HG03159 (cell line): ENCODE results near the gene POLR3B.

Experiments
- ATAC-seq: cut with Tn5 transposase; IDR thresholded peaks from one replicate; pipeline ENCODE4 v1.9.1; 2021; ENCODE audit warnings: mild to moderate bottlenecking, moderate library complexity; ENCODE audit not compliant: unreplicated experiment

POLR3B gene

DNA sequence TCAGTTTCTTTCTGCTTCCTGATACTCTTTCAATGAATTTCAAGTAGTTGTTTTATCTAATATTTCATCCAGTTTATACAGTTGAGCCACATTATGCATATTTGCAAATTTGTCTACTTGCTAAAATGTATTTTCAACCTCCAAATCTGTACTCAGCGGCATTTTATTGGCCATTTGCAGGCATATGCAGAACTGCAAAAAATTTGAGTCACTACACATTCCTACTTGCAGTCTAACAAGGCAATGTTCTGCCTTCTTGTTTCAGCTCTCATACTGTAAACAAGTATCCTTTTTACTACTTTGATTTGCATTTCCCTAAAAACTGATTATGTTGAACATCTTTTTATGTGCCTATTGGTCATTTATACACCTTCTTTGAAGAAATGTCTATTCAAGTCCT, 55.0 kb downstream of the POLR3B start:
- no peak for ATAC-seq

DNA sequence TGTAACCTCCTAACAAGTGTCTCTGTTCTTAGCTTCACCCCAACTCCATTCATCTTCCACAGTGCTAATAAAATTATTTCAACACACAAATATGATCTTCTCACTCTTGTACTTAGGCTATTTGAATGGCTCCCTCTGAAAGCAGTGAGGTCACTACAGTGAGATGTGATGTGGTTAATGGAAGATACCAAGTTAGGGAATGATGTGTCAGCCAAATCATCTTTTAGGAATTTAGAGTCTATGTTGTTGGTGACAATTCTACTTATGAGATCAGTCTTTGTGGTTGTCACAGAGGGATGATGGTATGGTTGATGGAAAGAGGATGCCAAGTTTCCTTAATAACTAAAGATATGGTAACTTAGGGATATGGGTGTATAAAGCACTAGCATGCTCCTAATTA, 57.6 kb downstream of the POLR3B start:
- ATAC-seq, result no peak

DNA sequence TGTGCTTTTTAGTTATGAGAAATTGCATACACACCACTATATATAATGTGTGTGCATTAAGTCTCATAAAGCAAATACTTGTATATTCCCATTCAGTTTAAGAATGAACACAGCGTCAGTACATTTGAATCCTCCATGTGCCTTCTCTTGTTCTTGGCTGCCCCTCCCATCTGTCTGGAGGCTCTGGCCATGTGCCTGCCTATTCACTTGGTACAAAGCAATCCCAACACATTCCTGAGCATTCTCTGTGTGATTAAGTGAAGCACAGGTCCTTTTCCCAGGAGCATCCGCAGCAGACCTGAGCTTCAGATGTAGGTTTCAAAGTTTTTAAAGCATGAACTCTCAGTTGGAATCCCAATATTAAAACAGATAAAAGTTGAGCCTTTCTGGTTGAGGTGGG, 58.7 kb downstream of the POLR3B start:
- ATAC-seq, result no peak

DNA sequence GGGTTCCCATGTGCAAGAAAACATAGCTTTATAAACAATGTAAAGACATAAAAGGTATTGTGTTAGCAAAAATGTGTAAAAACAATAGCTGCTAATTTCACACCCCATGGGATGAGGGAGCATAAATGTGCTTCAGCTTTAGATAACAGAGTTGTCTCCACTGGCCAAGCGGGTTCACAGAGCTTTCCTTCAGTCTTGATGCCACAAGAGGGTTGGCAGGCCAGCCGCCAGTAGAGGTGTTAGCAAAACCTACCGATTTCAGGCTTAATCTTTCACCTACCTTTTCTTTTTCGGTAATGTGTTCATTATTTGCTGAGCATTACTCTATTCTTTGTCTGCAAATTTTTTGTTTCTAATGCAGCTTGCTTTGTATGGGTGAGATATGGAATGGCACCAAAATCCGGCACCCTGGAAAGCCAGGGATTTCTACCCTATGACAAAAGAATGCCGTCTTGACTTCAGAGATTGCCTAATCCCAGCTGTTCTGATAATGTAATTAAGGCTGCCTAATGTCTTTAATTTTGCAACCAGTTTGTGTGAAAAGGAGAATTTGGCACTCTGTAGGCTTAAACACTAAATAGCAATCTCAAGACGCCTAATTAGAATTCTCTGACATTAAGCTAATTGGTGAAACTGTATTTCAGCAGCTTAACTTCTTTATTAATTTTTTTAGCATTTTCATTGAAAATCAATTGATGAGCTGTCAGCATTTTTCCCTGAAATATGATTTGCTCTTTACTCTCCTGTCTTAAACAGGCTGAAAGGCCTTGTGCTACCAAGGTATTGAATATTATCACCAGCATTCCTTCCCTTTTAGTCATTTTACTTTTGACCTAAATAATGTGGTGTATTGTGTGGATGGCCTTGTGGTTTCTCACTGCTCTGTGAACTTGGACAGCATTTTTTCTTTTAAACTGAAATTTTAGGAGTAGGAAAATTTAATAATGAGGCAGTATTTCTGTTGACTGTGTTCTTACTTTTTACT, 60.7 kb downstream of the POLR3B start:
- ATAC-seq, result no peak

DNA sequence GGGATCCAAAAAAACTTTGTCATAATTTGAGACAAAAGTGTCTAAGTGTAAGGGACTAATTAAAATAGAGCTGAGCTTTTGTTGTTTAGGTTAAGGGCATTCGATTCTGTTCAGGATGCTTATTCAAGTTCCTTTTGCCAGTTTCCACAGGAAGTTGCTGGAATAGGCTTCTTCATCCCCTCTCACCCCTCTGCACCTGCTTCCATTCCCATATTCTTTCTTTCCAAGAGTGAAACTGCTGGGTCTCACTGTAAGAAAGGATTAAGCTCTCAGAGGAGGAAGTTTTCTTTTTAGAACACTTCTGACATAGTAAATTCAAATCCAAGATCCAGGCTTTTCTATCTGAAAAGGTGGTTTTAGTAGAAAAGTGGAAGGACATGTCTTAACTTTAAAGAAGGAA, 61.4 kb downstream of the POLR3B start:
- no peak for ATAC-seq

DNA sequence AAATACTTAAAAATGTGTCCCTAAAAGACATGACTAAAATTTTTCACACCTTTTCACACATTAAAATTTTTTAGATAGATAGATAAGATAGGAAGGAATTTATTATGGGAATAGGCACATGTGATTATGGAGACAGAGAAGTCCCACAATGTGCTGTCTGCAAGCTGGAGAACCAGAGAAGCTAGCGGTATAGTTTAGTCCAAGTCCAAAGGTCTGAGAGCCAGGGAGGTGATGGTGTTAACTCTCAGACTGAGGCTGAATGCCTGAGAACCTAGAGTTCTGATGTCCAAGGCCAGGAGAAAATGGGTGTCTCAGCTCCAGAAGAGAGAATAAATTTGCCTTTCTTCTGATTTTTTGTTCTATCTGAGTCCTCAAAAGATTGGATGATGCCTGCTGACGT, 65.7 kb downstream of the POLR3B start:
- ATAC-seq, result no peak

DNA sequence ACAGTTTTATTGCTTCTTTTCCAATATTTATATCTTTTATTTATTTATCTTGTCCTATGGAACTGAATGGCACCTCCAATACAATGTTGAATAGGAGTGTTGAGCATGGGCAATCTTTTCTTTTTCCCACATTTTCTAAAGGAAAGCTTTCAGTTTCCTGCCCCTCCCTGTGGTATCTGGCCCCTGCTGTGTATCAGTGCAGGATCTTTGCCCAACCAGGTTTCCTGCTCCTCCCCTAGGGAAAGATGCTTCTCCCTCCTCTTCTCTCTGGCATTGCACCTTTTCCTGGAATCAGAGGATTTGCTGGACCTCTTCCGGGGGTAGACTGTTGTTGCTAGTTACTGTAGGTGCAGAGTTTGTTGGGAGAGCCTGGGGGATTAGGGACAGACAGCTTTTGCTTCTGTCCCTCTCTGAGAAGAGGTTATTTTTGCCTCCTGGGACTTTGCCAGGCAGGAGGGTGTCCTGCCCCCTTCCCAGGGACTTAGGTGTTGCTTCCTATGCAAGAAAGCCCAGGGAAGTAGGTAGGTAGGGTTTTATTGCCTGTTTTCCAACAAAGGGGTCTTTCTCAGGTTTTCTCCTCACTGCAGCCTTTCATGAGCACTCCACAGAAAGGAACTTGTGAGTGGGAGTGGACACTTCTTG, 67.6 kb downstream of the POLR3B start:
- no peak for ATAC-seq

DNA sequence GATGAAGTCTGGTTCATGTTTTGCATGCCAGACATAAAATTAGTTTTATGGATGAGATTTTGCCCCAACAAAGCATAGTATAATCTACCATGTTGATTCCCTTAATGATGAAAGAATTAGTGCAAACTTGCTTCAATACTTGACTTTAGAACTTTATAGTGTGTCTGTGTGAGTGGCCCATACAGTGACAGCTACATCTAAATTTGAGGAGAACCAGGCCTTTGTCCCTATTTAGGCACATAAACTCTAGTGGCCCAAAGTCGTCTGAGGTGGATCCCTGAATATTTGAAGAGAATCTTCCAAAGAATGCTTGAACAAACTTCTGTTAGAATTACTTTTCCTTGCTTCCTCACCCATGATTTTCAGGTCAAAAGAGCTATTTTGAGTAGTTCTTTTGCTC, 70.4 kb downstream of the POLR3B start:
- no peak for ATAC-seq

DNA sequence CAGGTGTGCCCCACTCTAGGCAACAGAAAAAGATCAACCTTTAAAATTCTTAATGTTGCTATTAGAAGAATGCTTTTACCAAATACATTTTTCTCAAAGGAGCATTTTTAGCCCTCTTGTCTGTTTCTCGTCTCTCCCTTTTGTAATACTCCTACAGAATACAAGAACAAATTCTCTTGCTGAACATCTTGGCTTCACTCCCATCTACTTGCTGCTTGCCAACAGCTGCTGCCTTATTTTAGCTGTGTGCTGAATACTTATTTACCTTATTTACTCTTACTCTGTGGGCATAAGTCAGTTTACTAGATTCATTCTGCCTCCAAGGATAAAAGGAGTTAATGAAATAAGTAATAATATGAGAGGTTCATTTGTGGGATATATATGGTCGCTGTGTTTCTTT, 70.8 kb downstream of the POLR3B start:
- ATAC-seq, result no peak

DNA sequence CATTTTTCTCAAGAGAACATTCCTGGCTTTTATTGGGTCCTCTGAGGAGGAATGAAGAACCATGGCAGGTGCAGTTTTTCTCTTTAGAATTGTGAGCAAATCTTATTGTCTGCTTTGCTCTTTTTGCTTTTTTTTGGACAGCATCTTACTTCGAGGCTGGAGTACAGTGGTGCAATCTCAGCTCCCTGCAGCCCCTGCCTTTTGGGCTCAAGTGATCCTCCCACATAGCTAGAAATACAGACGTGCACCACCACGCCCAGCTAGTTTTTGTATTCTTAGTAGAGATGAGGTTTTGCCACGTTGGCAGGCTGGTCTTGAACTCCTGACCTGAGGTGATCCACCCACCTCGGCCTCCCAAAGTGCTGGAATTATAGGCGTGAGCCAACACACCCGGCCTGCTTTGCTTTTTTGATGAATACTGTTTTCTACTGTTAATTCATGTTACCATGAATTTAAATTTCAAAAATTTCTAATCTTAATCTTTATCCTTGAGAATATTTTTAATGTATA, 71.5 kb downstream of the POLR3B start:
- ATAC-seq, result no peak

DNA sequence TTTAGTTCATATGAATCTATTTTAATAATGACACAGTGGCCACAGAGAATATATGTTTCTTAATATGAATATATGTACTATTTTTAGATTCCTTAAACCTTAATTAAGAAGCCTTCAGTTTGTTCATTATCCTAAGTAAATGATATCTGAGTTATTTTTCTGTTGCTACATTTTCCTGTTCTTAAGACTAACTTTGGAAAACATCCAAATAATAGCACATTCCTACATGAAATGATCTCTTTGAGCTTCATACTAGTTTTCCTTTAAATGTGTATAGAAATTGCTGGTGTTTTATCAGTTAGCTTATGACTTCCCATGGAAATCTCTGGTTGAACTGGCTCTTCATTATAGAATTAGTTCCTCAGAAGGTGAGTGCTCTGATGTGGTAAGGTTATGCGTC, 72.1 kb downstream of the POLR3B start:
- ATAC-seq, result no peak

DNA sequence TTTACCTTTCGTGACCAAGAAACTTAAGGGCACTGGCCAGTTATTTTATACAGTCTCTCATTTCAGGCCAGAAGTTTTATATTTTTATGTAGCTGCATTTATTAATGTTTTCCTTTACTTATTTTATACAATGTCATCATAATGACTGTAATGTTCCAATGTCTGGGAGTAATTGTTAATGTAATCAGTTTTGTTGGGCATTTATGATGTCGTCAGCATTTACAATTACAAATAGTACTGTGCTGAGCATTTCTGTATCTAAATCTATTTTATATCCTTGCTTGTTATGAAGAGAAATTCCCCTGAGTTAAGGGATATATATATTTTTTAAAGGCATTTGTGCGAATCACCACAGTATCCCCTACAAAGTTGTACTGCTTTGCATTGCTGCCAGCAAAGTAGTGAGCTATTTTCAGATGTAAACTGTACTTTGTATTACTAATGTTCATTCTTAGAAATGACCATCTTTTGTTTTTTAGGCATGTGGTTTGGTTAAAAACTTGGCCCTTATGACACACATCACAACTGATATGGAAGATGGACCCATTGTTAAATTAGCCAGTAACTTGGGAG, 74.4 kb downstream of the POLR3B start:
- no peak for ATAC-seq

DNA sequence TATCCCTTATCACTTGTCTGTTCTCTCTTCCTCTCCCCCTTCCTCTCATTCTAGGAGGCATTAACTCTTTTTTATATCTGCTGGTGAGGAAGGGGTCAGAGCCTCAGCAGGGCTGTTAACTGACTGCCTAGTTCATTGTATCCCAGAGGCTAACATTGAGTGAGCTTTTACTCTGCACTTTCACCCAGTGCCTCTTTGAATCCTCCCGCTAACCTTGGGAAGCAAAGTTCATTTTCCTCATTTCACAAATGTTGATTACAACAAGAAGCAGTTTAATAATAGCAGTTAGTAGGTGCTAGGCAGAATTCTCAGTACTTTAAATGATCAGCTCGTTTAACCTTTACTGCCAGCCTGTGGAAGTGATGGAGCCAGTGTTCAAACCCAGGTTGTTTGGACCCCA, 75.5 kb downstream of the POLR3B start:
- ATAC-seq, result no peak

DNA sequence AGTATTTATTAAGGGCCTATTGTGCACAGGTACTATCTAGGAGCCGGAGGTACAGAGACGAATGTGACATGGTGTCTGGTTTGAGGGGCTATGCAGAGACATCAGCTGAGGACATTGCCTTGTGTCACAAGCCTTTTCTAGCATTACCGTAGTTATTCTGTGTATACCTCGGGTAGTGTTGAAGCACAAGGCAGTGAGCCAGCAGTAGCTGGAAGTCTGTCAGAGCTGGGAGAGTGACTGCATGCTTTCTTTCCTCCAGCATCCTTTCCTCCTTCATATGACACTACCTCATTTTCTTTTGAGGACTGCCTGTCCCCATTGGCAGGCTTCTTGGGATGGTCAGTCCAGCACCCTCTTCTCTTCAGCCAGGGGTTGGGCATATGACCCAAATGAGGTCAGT, 77.0 kb downstream of the POLR3B start:
- no peak for ATAC-seq

DNA sequence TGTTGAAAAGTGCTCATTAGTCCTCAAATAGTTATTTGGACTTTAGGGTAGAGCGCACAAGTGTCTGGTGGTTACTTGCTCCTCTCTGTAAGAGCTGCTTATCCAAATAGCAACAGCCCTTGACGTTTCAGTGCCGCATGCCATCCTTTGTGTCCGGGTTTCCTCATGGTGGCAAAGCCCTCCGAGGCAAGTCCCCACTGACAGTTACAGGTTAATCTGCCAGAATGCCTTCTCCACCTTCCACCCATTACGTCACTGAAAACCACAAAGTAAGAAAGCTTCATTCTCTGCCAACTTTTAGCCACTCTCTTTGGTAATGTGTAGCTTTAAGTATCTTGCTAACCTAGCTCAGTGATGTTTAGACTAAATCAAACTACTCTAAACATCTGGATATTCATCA, 78.6 kb downstream of the POLR3B start:
- no peak for ATAC-seq

DNA sequence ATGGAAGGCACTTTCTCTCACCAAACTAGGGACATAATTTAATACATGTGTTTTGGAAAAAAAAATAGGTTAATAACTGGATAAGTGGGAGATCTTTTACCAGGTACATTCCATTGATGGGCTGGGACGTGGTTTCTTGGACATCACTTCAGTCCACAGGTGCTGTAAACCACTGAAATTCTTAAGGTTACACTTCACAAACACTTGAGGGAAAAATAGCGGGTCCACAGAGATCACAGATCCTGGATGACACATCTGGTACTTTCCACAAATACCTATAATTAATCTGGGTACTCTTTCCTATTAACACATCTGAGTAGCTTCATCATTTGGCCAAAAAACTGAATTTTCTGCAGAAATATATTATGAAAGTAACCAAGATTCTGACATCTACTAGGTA, 85.0 kb downstream of the POLR3B start:
- ATAC-seq, result no peak

DNA sequence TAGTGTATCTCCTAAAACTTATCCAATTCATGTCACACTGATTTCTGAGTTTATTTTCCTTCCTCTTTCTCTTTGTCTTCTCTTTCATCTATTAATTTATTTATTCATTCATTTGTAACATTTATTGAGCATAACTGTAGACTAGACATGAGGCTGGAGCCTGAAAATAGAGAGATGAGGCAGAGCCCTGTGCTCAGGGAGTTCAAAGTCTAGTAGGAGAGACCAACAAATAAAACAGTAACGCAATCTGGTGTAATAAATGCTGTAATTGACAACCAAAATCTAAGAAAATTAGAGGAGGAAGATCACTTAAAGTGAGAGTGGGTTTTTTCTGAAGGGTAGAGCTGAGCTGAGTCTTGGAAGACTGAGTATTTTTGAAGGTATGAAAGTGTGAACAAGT, 87.5 kb downstream of the POLR3B start:
- ATAC-seq, result no peak

DNA sequence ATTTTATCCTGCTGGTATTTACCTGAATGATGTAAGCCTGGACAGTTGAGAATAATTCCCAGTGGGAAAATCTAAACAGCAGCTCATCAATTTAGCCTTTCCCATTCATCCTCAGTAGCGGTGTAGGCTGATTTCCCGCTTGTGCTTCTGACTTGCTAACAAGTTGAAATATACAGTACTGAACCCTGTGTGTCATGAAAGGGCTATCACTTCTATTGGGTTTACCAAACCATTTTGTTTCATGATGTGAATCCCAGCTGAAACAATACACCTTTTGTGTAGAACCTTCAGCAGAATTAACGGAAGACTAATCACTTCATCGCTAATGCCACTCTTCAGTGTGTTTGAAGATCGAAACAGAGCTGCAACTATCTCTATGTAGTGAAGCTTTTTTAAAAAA, 88.4 kb downstream of the POLR3B start:
- no peak for ATAC-seq

DNA sequence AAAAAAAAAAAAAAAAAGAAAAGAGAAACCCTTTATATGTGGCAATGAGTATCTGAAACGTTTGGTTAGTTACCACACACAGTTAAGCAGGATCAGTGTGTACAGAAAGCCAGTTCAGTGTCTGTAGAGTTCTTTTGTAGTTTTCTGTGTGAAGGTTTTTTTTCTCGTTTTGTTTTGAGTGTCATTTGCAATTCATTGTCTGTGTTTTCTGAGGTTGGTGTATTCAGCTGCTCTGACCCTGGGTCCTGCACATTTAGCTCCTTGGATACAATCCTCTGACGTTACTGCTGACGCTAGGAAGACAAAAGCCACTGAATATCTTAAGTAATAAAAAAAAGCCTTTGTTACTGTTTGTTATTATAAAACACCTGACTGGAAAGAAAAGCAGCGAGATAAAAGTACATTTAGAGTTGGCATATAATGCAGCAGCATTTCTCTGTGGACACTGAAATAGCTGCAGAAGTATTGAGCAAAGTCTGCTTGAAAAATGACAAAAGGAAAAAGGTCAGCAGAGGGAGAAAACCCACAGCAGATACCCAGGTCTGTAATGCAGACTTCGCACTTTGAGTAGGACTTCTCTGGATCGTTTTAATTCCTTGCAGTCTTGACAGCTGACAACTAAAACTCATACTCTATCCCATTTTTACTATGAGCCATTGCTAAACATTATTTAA, 89.0 kb downstream of the POLR3B start:
- ATAC-seq, result no peak

DNA sequence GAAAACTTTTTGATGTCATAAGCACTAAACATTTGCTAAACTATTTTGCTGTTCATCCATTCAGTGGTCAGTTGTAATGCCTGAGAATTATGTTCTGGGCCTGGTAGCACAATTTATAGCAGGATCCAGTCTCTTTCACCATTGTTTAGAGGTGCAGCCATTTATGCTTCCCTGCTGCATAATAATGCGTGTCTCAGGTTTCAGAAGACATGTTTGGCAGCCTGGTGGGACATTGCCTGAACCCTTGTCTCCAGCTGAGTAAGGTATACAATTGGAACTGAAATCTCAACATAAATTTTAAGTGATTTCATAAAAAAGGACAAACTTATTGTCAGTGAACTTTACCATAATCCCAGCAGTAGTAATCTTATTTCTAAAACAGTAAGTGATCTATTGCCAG, 94.8 kb downstream of the POLR3B start:
- no peak for ATAC-seq

DNA sequence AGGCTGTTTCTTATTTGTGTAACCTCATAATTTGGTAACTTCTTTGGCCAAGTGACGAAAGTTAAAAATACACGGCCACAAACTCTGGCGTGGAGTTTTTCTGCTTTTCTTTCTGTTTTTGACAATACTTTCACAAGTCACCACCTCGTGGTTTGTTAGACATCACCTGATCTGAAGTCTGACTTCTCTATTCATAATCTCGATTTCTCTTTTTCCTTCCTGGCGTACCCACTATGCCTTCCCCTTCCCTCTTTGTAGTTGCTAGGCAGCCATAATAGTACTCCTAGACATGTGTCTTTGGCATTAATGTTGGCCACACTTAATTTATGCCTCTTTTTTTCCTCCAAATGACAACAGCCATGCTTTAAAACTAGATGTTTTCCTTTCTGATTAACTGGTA, 97.6 kb downstream of the POLR3B start:
- no peak for ATAC-seq
